ENCODE measurements around the gene CERK.

Gene CERK

DNA sequence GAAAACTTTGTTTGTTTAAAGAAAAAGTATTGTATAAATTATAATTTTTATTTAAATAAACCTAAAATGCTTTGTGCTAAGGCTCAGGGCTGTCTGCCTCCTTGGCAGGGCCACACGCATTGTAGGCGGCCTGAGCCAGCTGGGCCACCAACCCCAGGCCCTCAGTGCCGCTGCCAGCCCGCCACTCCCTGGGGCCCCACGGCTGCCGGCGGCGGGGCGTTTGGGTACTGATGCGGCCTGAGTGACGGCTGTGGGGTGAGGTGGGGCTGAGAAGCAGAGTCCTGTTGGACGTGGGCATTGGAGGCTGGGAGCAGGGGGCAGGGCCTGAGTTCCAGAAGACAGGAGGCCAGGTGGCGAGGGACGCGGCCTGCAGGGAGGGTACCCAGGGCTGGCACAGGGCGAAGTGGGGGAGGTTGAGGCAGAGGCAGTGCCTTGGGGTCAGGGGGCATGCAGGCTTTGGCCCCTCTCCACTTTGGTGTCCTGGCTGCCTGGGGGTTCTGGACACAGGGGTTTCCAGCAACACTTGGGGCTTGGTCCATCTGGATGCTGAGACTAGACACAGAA lies 58.3 kb downstream of the CERK start:
- TF ChIP-seq POLR2AphosphoS5 (IDR thresholded peaks at IDR 0.05; ENCODE audit: low read depth, low read length) (no peak), TAF1 (IDR thresholded peaks at IDR 0.05; ENCODE audit: borderline replicate concordance, insufficient read depth, low read length) (no peak), SIN3A (IDR thresholded peaks at IDR 0.05; ENCODE audit: borderline replicate concordance, insufficient read depth, low read length) (no peak), FOXP2 (optimal IDR thresholded peaks at IDR 0.05; ENCODE audit: borderline replicate concordance, extremely low read depth, extremely low read length, insufficient read depth) (no peak)
- TF ChIP-seq, protein P1, sequence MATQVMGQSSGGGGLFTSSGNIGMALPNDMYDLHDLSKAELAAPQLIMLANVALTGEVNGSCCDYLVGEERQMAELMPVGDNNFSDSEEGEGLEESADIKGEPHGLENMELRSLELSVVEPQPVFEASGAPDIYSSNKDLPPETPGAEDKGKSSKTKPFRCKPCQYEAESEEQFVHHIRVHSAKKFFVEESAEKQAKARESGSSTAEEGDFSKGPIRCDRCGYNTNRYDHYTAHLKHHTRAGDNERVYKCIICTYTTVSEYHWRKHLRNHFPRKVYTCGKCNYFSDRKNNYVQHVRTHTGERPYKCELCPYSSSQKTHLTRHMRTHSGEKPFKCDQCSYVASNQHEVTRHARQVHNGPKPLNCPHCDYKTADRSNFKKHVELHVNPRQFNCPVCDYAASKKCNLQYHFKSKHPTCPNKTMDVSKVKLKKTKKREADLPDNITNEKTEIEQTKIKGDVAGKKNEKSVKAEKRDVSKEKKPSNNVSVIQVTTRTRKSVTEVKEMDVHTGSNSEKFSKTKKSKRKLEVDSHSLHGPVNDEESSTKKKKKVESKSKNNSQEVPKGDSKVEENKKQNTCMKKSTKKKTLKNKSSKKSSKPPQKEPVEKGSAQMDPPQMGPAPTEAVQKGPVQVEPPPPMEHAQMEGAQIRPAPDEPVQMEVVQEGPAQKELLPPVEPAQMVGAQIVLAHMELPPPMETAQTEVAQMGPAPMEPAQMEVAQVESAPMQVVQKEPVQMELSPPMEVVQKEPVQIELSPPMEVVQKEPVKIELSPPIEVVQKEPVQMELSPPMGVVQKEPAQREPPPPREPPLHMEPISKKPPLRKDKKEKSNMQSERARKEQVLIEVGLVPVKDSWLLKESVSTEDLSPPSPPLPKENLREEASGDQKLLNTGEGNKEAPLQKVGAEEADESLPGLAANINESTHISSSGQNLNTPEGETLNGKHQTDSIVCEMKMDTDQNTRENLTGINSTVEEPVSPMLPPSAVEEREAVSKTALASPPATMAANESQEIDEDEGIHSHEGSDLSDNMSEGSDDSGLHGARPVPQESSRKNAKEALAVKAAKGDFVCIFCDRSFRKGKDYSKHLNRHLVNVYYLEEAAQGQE (IDR thresholded peaks at IDR 0.05; ENCODE audit: insufficient read depth in 1 of 2, low read depth in 2 of 2, low read length in 2 of 2) = no peak

DNA sequence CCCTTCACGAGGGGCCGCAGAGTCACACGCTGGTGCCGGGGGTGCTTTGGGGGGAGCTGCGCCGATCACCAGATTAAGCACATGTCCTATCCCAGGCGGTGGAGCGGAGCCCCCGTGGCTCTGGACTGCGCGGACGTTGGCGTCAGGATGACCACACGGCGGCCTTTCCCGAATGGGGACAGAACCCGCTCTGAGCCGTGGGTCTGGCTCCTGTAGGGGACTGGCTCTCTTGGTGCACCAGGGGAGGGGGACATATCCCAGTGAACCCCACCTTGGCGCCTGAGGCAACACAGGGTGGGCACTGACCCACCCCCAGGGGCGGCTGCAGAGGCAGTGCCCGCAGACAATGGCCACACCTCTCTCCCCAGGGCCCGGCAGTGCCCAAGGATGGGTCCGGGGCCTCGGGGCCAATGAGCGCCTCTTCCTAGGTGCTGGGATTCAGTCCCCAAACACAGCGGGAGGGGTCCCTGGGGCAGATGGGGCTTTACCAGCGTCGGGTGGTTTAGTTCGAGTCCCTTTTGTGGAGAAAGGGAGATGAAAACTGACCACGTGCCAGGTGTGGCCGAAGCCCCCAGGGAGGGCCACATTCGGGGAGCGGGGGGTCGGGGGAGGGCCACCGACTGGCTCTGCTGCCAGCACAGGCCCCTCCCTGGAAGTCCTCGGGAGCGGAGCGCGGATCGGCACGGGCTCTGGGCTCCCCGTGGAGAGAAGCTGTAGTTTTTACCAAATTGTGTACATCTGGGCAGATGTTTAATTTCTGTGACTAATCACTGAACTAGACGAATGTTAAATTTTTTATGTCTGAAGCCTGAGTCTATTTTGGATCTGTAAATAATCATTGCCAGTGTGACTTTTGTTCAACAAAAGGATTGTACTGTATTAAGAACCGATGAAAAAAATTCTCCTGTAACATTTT lies 59.0 kb downstream of the CERK start:
- no peak for TF ChIP-seq POLR2AphosphoS5 (IDR thresholded peaks at IDR 0.05; ENCODE audit: low read depth, low read length)
- TF ChIP-seq SIN3A (IDR thresholded peaks at IDR 0.05; ENCODE audit: borderline replicate concordance, insufficient read depth, low read length) = no peak
- TF ChIP-seq, protein P1 (IDR thresholded peaks at IDR 0.05; ENCODE audit: insufficient read depth in 1 of 2, low read depth in 2 of 2, low read length in 2 of 2) = no peak
- no peak for TF ChIP-seq FOXP2 (optimal IDR thresholded peaks at IDR 0.05; ENCODE audit: borderline replicate concordance, extremely low read depth, extremely low read length, insufficient read depth)
- no peak for TF ChIP-seq TAF1 (IDR thresholded peaks at IDR 0.05; ENCODE audit: borderline replicate concordance, insufficient read depth, low read length)

DNA sequence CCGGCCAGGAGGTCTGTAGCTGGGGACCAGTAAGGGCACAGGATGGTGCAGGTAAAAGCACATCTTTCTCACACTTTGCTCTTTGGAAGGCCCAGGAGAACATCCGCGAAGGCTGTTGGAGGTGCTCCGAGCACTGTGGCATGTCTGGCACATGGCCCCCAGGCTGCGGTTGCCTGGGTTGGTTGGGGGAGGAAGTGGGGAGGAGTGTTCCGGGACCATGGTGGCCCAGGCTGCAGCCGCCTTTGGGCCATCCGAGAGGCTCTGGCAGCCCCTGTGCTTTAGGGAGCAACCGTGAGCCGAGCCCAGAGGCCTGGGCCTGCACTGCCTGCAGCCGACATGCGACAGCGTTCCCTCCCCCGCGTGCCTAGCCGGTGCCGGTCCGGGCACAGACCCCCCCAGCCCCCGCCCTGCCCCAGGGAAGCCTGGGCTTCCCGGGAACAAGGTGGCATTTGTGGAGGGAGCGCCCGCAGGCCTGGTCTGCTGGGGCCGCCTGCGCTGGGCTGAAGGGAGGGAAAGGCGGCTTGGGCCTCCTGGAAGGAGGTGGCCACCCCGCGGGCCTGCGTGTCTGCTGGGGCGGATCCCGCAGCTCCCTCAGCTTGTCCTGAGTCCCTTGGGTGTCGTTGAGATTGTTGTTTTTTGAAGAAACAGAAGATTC lies 59.9 kb downstream of the CERK start:
- TF ChIP-seq FOXP2 (optimal IDR thresholded peaks at IDR 0.05; ENCODE audit: borderline replicate concordance, extremely low read depth, extremely low read length, insufficient read depth) (no peak), POLR2AphosphoS5 (IDR thresholded peaks at IDR 0.05; ENCODE audit: low read depth, low read length) (no peak)
- TF ChIP-seq, protein P1 (IDR thresholded peaks at IDR 0.05; ENCODE audit: insufficient read depth in 1 of 2, low read depth in 2 of 2, low read length in 2 of 2) = no peak

DNA sequence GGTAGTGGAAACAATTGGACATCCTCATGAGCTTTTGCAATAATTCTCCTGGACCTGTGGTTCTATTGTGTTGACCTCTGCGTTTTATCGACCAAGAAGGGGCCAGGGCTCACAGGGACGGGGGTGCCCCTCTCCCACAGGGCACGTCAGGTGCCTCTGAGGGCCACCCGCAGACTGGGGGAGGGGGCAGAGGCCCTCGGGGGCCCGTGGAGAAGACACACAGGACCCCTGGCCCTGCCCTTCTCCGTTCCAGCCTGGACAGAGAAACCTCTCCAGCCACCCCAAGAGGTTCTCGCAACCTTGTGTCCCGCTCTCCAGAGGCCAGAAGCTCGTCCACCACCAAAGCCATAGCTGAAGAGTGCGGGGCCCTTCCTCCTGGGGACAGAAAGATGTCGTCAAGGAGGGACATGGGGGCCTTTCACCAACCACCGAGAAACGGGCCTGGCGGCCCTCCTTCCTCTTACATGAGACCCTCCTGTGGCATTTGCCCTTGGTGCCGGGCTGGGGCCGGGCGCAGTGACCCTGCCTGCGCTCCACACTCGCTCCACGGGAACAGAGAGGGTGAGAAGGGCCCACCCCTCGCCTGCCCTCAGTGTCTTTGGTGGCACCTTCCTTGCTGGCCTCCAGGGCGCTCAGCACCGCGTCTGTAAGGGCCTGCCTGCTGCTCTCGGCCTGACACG lies 60.6 kb downstream of the CERK start:
- TF ChIP-seq TAF1 (IDR thresholded peaks at IDR 0.05; ENCODE audit: borderline replicate concordance, insufficient read depth, low read length) = no peak
- TF ChIP-seq, protein P1 (IDR thresholded peaks at IDR 0.05; ENCODE audit: insufficient read depth in 1 of 2, low read depth in 2 of 2, low read length in 2 of 2) = no peak
- TF ChIP-seq POLR2AphosphoS5 (IDR thresholded peaks at IDR 0.05; ENCODE audit: low read depth, low read length) = no peak
- TF ChIP-seq FOXP2 (optimal IDR thresholded peaks at IDR 0.05; ENCODE audit: borderline replicate concordance, extremely low read depth, extremely low read length, insufficient read depth) = no peak
- TF ChIP-seq SIN3A (IDR thresholded peaks at IDR 0.05; ENCODE audit: borderline replicate concordance, insufficient read depth, low read length) = no peak

Measured in PFSK-1 (cell line).